NCI-H2171 treated with DMSO at 0.1 percent for 48 hours (cell line): ENCODE data around the gene CEP76.
A peak's percentile ranks its signal among the peaks of the same experiment; 100 is the strongest.

Source experiments
- DNase-seq: peaks from one replicate; lab custom pipeline; 2025; lab: John Stamatoyannopoulos, UW

Gene CEP76

DNA sequence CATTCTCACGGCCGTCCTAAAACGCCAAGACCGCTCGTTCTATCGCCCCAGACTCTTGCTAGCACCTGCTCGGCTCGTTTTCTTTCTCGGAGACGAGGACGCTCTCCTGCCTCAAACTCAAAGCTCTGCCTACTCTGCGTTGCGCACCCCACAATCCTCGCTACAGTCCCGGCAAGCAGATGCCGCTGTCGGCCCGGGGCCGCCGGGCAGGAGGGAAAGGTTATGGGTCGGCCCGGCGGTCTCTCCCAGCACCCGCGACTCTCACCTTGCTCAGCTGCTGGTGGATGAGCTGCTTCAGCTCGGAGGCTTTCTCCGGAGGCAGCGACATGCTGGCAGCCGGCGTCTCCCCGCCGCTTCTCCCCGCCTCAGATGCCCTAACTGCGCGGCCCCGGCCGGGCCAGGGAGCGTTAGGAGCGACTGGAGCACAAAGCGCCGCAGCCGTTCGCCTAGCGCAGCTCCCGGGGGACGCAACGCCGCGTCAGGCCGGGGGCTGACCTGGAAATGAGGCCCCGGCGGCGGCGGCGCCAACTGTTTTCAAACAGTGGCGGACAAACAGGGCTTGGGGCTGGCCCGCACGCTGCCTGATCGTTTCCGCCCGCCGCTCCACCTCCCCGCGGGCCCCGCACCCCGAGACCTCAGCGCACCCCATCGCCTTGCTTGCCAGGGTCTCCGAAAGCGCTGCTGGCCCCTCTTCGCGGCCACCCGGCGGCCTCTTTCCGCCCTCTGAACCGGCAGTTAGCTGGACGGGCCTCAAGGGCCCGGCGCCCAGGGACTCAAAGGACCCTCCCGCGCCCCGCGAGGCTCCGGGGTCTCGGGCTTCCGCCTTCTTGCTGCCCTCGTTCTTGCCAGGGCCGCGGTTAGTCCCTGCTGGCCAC, at the start of gene CEP76, which contains the start of gene PSMG2:
Gene CEP76, minus strand, starts transcription at position 503 of the 875 bp plus-strand sequence. Its CDS starts 175 bp downstream, at position 328.
Gene PSMG2, plus strand, starts transcription at position 822 of the 875 bp plus-strand sequence. CDS start 66 bp downstream, outside the sequence.
- peak; percentile 88 for DNase-seq

- DNase-seq, result no peak
Observed at GRCh38 chr18:12751891-12752290, 49.4 kb upstream of the CEP76 start.

DNA sequence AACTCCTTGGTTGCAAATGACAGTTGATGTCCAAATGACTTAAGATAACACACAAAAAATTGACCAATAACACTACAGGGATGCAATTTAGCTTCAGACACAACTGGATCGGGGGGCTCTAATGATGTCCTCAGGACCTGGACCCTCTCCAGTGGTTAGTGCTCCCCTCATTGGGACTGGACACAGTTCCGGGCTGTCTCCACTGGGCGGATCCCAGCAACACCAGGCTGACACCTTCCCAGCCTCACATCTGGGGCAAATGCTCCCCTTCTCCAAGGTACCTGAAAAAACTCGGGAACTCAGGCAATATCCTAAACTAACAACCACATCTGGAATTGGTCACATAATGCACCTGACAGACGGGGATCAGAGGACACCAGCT, 49.0 kb upstream of the CEP76 start:
- no peak for DNase-seq

GRCh38 chr18:12750715-12751502, 48.4 kb upstream of the CEP76 start:
- DNase-seq, result no peak

- DNase-seq, result peak; percentile 98
Observed at GRCh38 chr18:12750076-12750714, 47.7 kb upstream of the CEP76 start.

- DNase-seq, result no peak
Observed at GRCh38 chr18:12749121-12749520, 46.6 kb upstream of the CEP76 start.

DNA sequence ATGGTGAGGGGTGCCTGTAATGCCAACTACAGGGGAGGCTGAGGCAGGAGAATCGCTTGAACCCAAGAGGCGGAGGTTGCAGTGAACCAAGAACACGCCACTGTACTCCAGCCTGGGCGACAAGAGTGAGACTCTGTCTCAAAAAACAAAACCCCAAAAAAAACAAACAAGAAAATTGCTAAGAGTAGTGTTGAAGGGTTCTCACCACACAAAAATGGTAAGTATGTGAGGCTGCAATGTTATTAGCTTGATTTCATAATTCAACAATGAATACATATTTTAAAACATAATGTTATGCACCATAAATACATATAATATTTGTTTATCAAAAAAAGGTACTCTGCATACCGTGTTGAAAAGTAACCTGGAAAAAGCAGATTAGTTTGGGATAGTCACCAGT, 46.1 kb upstream of the CEP76 start:
- DNase-seq, result no peak

DNA sequence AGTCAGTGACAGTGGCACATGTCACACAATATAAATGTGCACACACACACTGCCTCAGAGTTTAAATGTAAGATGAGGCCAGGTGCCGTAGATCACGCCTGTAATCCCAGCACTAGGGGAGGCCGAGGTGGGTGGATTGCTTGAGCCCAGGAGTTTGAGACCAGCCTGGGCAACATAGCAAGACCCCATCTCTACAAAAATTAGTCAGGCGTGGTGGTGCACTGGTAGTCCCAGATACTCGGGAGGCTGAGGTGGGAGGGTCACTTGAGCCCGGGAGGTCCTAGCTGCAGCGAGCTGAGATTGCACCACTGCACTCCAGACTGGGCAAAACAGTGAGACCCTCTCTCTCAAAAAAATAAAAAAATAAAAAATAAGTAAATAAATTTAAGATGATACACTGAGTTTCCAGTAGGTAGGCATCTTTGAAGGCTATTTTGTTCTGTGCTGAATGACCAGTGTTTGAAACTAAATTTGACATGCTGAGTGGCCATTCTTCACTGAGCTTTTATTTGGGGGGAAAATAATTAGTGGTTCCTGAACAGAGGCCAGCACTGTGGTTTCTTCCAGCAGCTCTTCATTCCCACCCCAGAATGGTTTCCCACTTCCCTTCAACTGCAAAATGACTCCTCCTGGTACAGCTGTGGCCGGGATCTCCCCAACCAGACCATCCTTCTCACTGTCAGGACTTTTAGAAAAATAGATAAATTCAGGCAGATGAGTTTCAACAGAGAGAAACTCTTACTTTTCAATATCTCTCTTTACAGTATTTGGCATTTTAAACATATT, 45.2 kb upstream of the CEP76 start:
- no peak for DNase-seq

- DNase-seq, result no peak
Observed at GRCh38 chr18:12745095-12745795, 42.7 kb upstream of the CEP76 start.

DNA sequence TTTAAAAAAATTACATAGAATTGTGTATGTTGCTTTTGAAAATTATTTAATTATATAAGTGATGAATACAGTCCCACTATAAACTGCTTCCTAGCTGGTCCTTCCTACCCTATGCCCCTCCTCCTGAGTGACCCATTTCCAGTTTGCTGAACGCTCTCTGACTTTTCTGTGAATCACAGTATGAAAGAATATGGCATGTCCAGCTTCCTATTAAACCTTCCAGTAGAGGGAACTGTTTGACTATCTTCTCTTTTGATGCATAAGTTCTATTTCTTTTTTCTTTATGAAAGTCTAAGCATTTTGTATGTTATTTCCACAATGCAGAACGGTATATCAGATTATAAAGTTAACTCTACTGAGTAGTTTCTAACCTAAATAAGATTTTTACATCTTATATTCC, 41.6 kb upstream of the CEP76 start:
- peak; percentile 68 for DNase-seq

DNA sequence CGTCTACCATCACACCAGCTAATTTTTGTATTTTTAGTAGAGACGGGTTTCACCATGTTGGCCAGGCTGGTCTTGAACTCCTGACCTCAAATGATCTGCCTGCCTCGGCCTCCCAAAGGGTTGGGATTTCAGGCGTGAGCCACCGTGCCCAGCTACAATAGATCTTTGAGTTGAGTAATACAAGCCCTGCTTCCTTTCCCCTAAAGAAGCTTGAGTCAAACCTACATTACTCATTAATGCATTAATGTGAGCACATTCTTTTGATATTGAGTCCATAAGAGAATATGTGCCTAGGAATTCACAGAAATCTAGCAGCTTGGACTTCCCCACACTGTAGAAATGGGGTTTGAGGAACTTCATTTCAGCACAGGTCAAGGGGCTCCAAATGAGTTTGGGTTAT, 39.9 kb upstream of the CEP76 start:
- no peak for DNase-seq

- peak; percentile 82 for DNase-seq
Observed at GRCh38 chr18:12741351-12741750, 38.8 kb upstream of the CEP76 start.

GRCh38 chr18:12737243-12737902, 34.9 kb upstream of the CEP76 start:
- no peak for DNase-seq

DNA sequence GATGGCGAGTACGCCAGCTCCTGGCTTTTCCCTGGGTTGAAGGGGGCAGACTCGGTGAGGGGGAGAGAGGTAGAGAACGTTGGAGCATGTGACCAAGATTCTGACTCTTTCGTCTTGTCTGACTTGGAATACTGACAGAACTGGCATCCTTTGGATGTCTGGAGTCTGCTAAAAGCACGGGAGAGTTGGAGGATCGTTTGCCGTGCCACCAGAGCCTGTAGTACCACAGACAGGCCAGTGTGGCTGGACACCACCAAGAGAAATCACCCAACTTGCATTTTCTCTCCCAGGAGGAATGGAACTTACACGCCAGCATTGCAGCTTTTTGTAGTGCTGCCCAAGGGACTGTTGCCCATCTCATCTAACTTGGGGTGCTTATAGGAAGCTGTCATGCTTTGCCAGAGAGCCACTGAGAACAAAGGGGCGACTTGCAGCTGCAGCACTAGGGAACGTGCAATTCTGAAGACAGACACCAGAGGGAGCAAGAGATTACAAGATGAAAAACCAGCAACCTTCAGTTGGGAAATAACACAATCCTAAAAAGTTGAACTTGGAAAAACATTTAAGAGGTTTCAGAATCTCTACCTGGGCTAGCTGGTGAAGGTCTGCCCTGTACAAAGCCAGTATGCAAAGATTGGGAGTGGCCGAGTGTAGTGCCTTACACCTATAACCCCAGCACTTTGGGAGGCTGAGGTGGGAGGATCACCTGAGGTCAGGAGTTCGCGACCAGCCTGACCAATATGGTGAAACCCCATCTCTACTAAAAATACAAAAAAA, 24.4 kb upstream of the CEP76 start:
- peak; percentile 84 for DNase-seq

- DNase-seq, result no peak
Observed at GRCh38 chr18:12726331-12726730, 23.8 kb upstream of the CEP76 start.

DNA sequence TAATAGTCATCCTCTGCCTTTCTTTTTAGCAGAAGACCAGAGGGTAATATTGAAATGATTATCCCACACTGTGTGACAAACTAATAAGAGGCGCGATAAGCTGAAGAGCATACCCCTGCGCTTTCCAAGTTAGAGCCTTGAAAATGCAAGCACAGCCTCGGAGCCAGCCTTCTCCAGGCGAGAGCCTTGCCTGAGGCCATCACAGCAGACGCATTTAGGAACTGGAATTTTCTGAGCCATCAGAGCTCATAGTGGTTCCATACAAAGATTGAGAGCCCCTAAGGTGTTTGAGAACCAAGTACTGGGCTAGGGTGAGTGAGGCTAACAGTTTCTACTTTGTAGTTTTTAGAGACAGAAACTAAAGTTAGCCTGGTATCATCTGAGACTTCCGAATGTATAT, 20.2 kb upstream of the CEP76 start:
- DNase-seq, result no peak

DNA sequence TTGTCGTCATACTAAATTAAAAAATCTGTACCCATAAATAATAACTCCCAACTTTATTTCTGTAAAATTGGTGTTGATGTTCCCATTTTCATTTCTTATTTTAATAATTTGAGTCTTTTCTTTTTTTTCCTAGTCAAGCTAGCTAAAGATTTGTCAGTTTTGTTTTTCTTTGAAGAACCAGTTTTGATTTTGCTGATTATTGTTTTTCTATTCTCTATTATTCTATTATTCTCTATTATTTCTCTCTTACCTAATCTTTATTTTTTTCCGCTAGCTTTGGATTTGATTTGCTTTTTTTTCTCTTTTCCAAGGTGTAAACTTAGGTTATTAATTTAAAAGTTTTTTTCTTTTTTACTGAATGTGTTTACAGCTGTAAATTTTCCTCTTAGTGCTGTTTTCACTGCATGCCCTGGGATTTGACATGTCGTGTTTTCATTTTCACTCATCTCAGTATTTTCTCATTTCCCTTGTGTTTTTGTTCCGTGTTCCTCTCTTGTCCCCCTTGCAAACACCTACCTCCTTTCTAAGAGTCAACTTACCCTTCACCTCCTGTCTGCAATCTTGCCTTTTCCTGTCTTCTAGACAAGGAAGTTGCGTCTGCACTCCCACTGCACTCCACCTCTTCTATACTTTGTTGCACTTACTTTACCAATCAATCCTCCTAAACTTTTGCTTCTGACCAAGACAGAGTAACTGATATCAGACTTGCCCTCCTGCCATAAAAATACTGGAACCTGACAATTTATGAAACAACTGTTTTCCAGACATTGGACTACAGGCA, 19.2 kb upstream of the CEP76 start:
- no peak for DNase-seq

DNA sequence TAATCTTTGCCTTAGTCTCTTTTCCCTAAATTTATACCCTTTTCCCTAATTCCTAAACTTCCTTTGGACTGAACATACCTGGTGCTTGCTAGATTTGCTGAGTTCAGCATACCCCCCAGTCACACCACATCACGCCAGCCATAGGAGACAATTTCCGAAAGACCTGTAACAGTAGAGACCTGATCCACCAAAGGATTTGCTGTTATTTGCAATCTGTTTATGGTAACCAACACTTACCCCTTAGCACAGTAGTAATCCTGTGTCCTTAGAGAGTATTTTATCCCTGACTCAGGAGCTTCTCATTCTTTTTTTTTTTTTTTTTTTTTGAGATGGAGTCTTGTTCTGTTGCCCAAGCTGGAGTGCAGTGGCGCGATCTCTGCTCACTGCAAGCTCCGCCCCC, 8.9 kb upstream of the CEP76 start:
- DNase-seq, result no peak

GRCh38 chr18:12703664-12704063, 1.1 kb upstream of the CEP76 start:
- peak; percentile 36 for DNase-seq
